ENCODE data around the gene ZNF789. TPM values are rescaled to one million over a fixed set of nuclear protein-coding genes. Genes with fewer than 3 reads are reported as not detected.

ZNF789 gene
- total and polyA plus RNA-seq, 10 of the 15 experiments (the other 5 are each of a cell fraction or from before 2014, with no cell fraction given), result 5.6 to 44.6 (median 21.3) TPM

DNA sequence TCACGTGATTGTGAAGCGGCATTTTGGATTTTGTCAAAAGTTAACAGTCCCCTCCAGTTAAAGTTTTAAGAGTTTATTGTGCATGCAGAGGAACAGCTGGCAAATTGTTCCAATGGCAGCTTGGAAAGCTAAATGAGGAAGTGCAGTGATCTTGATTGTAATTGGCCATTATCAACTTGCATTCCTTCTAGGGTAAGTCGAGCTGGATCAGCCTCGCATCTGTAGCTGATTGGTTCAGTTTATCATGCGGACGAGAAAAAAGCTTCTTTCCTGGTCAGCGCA lies 566 bp downstream of the ZNF789 start:
- Histone ChIP-seq H2AFZ (ENCODE audit: control insufficient read depth, low read depth, low read length) (peak overlapping the region; percentile 90), H3K4me2 (ENCODE audit: control insufficient read depth, insufficient read depth) (peak overlapping the region; percentile 85), H3K36me3 (ENCODE audit: control insufficient read depth in 2 of 2, insufficient read depth in 2 of 2, low read length in 1 of 2) (peaks cover 2 to 4% of the 10 kb centered on the region in 2 experiments; a peak in 3 of 4 replicates), H3K27ac (ENCODE audit: control insufficient read depth, insufficient read depth) (peak overlapping the region; percentile 88), H3K4me1 (ENCODE audit: control insufficient read depth, insufficient read depth, low read length) (no peaks in the 10 kb centered on the region; the same call in 1 of the 2 replicates), H3K4me3 (peak overlapping the region; percentile 86), H3K9me3 (replicated peaks; ENCODE audit: control insufficient read depth, insufficient read depth, low read length) (no peaks in the 10 kb centered on the region), H4K20me1 (ENCODE audit: control insufficient read depth, insufficient read depth) (no peaks in the 10 kb centered on the region), H3K9ac (ENCODE audit: control insufficient read depth, insufficient read depth, low read length) (peak overlapping the region; percentile 91), H3K79me2 (ENCODE audit: control insufficient read depth, insufficient read depth, low read length) (peaks cover 40% of the 10 kb centered on the region), H3K27me3 (replicated peaks in 1 of 2; ENCODE audit: control insufficient read depth in 2 of 2, insufficient read depth in 2 of 2, low read length in 1 of 2) (no peaks in the 10 kb centered on the region)
- RAD21 ChIA-PET (ENCODE audit: unreplicated experiment), result interaction anchor here (0.8 to 1.3 kb wide), 7 partner anchors 25 to 367 kb away, joined by 3 to 4 read pairs (median 3); partner anchors contain the start of genes BUD31, PDAP1 and ZKSCAN5
- WGBS (ENCODE audit: insufficient coverage, insufficient replicate concordance, low lambda C conversion rate, missing lambda C conversion rate), result 1% methylated on average over 7 of the region's 7 CpGs
- BruUV-seq (replicated peaks), result no TSS peak
- CTCF ChIA-PET, result interaction anchor here (1.0 kb wide), 2 partner anchors 27 to 32 kb away, joined by 3 read pairs; partner anchors contain the start of genes ZKSCAN5 and ZNF394
- SMC1A ChIA-PET (ENCODE audit: uncharacterized antibody, unreplicated experiment), result interaction anchor here (0.8 to 1.7 kb wide), 6 partner anchors 8 to 367 kb away, joined by 3 to 7 read pairs (median 3); partner anchors contain the start of genes ATP5MF, CPSF4 and PTCD1
- ATAC-seq, result peak; percentile 62
- intact Hi-C loops (cut with micrococcal nuclease; ENCODE audit: unreplicated experiment) (loop anchor here (2.0 kb wide), 1 partner anchor 28 kb away; the partner anchor contains the start of gene ZNF394), in situ Hi-C loops (cut with MboI) (no loop called here)
- FAIRE-seq, result peak; percentile 80
- peak; percentile 33 for DNase-seq (ENCODE audit: low read depth, low spot score)
- POLR2A ChIA-PET, result interaction anchor here (0.6 to 1.4 kb wide), 6 partner anchors 25 to 138 kb away, joined by 3 to 10 read pairs (median 4); partner anchors contain the start of genes ZKSCAN5 and ZNF394
- TF ChIP-seq EGR1 (IDR thresholded peaks at IDR 0.05; ENCODE audit: borderline replicate concordance in 1 of 2, low read depth in 2 of 2, low read length in 2 of 2) (no peak), ZBED1 (IDR thresholded peaks at IDR 0.05; ENCODE audit: borderline replicate concordance) (no peak), BMI1 (IDR thresholded peaks at IDR 0.05; ENCODE audit: borderline replicate concordance) (no peak), BACH1 (IDR thresholded peaks at IDR 0.05; ENCODE audit: borderline replicate concordance) (no peak), SRF (IDR thresholded peaks at IDR 0.05; ENCODE audit: low read depth in 2 of 2, low read length in 2 of 2) (peak in 1 of 2 experiments; percentile 81; a peak in 2 of 4 replicates), STAT1 (conservative IDR thresholded peaks at IDR 0.05) (no peak), ZZZ3 (IDR thresholded peaks at IDR 0.05; ENCODE audit: control insufficient read depth, insufficient read length, low read depth) (no peak), EED (IDR thresholded peaks at IDR 0.05; ENCODE audit: low read depth) (no peak), SUZ12 (IDR thresholded peaks at IDR 0.05; ENCODE audit: unreplicated experiment) (no peak), POLR2A (IDR thresholded peaks at IDR 0.05; ENCODE audit: low read depth, low read length) (no peak), SMAD1 (IDR thresholded peaks at IDR 0.05; ENCODE audit: low read depth, partially characterized antibody) (no peak)
- TF ChIP-seq, protein P1, sequence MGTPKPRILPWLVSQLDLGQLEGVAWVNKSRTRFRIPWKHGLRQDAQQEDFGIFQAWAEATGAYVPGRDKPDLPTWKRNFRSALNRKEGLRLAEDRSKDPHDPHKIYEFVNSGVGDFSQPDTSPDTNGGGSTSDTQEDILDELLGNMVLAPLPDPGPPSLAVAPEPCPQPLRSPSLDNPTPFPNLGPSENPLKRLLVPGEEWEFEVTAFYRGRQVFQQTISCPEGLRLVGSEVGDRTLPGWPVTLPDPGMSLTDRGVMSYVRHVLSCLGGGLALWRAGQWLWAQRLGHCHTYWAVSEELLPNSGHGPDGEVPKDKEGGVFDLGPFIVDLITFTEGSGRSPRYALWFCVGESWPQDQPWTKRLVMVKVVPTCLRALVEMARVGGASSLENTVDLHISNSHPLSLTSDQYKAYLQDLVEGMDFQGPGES (IDR thresholded peaks at IDR 0.05), result no peak
- TF ChIP-seq, protein P2, sequence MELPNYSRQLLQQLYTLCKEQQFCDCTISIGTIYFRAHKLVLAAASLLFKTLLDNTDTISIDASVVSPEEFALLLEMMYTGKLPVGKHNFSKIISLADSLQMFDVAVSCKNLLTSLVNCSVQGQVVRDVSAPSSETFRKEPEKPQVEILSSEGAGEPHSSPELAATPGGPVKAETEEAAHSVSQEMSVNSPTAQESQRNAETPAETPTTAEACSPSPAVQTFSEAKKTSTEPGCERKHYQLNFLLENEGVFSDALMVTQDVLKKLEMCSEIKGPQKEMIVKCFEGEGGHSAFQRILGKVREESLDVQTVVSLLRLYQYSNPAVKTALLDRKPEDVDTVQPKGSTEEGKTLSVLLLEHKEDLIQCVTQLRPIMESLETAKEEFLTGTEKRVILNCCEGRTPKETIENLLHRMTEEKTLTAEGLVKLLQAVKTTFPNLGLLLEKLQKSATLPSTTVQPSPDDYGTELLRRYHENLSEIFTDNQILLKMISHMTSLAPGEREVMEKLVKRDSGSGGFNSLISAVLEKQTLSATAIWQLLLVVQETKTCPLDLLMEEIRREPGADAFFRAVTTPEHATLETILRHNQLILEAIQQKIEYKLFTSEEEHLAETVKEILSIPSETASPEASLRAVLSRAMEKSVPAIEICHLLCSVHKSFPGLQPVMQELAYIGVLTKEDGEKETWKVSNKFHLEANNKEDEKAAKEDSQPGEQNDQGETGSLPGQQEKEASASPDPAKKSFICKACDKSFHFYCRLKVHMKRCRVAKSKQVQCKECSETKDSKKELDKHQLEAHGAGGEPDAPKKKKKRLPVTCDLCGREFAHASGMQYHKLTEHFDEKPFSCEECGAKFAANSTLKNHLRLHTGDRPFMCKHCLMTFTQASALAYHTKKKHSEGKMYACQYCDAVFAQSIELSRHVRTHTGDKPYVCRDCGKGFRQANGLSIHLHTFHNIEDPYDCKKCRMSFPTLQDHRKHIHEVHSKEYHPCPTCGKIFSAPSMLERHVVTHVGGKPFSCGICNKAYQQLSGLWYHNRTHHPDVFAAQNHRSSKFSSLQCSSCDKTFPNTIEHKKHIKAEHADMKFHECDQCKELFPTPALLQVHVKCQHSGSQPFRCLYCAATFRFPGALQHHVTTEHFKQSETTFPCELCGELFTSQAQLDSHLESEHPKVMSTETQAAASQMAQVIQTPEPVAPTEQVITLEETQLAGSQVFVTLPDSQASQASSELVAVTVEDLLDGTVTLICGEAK (IDR thresholded peaks at IDR 0.05; ENCODE audit: borderline replicate concordance), result peak; percentile 65; the same call in 1 of the 2 replicates
- TF ChIP-seq, protein P3, sequence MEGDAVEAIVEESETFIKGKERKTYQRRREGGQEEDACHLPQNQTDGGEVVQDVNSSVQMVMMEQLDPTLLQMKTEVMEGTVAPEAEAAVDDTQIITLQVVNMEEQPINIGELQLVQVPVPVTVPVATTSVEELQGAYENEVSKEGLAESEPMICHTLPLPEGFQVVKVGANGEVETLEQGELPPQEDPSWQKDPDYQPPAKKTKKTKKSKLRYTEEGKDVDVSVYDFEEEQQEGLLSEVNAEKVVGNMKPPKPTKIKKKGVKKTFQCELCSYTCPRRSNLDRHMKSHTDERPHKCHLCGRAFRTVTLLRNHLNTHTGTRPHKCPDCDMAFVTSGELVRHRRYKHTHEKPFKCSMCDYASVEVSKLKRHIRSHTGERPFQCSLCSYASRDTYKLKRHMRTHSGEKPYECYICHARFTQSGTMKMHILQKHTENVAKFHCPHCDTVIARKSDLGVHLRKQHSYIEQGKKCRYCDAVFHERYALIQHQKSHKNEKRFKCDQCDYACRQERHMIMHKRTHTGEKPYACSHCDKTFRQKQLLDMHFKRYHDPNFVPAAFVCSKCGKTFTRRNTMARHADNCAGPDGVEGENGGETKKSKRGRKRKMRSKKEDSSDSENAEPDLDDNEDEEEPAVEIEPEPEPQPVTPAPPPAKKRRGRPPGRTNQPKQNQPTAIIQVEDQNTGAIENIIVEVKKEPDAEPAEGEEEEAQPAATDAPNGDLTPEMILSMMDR (IDR thresholded peaks at IDR 0.05 in 2 of 3, conservative IDR thresholded peaks at IDR 0.05 in 1 of 3; ENCODE audit: control insufficient read depth in 2 of 3, extremely low read depth in 1 of 3, insufficient read depth in 1 of 3, low read depth in 3 of 3, low read length in 3 of 3), result no peak
- TF ChIP-seq, protein P4, sequence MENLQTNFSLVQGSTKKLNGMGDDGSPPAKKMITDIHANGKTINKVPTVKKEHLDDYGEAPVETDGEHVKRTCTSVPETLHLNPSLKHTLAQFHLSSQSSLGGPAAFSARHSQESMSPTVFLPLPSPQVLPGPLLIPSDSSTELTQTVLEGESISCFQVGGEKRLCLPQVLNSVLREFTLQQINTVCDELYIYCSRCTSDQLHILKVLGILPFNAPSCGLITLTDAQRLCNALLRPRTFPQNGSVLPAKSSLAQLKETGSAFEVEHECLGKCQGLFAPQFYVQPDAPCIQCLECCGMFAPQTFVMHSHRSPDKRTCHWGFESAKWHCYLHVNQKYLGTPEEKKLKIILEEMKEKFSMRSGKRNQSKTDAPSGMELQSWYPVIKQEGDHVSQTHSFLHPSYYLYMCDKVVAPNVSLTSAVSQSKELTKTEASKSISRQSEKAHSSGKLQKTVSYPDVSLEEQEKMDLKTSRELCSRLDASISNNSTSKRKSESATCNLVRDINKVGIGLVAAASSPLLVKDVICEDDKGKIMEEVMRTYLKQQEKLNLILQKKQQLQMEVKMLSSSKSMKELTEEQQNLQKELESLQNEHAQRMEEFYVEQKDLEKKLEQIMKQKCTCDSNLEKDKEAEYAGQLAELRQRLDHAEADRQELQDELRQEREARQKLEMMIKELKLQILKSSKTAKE (IDR thresholded peaks at IDR 0.05; ENCODE audit: low read depth, poor library complexity, severe bottlenecking), result no peak
